ENCODE data around the gene CPNE5.

DNA sequence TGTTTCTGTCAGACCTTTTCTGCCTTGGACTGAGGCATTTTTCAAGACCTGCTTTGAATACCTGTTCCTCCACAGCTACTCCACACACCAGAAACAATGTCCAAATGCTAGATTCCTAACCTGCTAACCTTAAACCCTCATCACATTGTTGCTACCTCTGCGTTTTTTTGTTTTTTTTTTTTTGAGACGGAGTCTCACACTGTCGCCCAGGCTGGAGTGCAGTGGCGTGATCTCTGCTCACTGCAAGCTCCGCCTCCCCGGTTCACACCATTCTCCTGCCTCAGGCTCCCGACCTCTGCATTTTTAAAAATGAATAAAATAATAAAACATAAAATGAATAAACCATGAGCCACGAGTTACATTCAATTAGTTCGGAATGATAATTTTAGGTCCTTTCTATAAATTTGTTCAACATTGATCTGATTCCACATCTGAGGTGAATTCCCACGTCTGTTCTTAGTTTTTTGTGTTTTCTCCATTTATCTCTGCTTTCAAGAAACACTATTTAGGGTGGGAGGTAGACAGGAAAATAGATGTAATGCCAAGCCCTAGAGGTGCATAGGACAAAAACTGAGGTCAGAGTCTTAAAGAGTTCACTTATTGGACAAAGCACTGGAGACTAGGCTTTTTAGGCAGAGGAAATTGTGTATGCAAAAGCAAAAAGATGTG, 47.8 kb upstream of the CPNE5 start:
- TF ChIP-seq, protein P1, sequence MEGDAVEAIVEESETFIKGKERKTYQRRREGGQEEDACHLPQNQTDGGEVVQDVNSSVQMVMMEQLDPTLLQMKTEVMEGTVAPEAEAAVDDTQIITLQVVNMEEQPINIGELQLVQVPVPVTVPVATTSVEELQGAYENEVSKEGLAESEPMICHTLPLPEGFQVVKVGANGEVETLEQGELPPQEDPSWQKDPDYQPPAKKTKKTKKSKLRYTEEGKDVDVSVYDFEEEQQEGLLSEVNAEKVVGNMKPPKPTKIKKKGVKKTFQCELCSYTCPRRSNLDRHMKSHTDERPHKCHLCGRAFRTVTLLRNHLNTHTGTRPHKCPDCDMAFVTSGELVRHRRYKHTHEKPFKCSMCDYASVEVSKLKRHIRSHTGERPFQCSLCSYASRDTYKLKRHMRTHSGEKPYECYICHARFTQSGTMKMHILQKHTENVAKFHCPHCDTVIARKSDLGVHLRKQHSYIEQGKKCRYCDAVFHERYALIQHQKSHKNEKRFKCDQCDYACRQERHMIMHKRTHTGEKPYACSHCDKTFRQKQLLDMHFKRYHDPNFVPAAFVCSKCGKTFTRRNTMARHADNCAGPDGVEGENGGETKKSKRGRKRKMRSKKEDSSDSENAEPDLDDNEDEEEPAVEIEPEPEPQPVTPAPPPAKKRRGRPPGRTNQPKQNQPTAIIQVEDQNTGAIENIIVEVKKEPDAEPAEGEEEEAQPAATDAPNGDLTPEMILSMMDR (IDR thresholded peaks at IDR 0.05), result no peak
- no peak for TF ChIP-seq POLR2A (IDR thresholded peaks at IDR 0.05)

All from ovary (tissue), 3 donors.